Stimulated activated CD4-positive, alpha-beta T cell treated with anti-CD3 and anti-CD28 coated beads, Interleukin-15, amount 100 ng/mL, for 24 hours (primary cell): Measurements from ENCODE around the gene LYRM4.
"Not testable (repeated sequence)": the region's sequence is repeated elsewhere in the genome, so short reads cannot be mapped to it uniquely, and the experiment has no call there.

Experiments
- DNase-seq: peaks from one replicate; pipeline ENCODE4 v3.0.0-alpha.2; 2020

LYRM4 gene

DNA sequence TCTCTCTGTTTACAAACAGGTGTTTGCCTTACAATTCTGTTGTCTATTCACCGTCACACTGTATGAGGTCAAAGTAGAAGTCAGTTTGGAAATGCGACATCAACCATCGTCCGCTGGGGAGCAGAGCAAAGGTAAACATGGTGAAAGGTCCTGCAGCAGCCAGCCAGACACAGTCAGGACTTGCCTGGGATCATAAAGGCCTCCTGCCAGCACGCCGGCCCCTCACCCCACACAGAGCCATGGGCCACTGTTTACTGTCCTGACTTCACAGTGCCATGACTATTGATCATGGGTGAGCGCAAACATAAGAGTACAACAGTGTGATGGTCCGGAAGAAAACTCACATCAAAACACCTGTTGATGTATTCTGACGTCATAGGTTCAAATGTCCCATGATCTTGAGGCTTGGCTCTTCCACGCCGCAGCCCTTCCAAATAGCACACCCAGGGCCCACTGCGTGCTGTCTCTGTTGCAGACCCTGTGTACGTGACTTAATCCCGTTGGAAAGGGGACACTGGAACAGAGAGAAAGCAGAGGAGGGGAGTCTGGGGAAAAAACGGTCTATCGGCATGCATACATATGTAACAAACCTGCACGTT, 192.5 kb downstream of the LYRM4 start:
- DNase-seq: no peak

DNA sequence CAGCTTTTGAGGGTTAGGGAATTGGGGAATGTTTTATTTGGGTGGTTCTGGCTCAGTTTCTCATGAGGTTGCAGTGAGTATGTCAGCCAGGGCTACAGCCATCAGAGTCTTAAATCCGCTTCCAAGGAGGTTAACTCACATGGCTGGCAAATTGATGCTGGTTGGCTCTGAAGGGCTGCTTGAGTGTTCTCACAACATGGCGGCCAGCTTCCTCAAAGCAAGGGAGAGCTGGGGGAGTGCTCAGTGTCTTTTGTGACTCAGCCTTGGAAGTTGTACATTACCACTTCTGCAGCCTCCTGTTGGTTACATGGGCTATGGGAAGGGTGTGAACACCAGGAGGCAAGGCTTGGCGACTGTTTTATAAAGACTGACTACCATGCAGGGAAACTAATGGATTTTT, 193.4 kb downstream of the LYRM4 start:
- DNase-seq: no peak

DNA sequence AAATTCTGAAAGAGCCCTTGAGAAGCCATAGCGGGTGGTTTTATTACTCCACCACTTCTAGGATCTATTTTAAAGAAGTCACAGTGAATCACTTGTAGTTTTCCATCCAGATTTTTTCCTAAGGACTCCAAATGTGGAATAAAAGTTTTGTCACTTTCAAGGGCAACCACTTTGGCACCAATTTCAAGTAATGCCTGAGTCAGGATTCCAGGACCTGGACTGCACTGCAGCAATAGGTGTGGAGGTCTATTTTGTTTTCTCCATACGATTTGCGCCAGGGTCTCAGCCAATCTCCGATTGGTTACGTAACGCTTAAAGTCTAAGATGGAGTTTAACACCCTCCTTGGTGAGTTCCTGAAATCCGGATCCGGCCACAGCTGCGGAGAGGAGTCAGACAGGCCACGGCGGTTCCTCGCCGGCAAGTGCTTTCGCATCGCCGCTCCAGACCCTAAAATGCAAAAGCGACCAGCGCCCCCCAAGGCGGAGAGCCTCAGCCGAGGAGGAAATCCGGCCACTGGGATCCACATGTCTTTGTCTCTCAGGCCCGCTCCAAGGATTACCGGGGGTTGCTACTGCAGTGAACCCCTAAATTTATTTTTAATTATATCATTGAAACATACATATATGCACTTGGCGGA, 194.2 kb downstream of the LYRM4 start:
- DNase-seq: no peak

DNA sequence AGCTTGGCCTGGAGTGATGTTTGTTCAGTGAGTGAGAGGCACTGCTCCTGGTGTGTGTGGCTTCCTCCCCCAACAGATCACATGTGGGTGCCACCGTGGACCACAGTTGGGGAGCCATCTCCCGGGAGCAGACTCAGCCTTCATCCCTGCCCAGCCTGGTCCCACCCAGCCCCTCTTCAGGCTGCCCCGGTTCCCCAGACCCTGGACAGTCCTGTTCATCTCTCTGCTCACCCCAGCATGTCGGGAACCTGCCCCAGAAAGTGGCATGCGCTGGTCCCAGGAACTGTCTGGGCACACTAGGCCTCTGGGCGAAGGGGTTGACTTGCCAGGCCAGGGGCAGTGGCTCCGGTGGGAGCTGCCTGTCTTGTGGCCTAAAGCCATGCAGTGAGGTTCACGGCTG, 197.1 kb downstream of the LYRM4 start:
- DNase-seq: no peak

DNA sequence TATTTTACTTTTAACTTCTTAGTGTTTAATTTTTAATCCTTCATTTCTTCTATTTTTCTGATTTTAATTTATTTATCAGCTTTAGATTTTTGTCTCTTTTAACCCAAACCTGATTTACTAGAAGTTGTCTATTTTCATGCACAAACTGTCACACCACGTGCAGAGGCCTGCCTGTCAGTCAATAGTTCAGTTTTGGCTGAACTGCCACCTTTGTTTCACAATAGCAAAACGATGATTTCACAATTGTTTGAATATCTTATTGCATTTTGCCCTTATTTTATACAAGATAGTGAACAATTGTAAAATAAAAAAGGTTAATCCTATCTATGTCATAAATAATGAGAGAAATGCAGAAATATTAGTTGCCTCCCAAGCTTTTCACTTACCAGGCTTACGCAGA, 199.6 kb downstream of the LYRM4 start:
- DNase-seq: no peak

DNA sequence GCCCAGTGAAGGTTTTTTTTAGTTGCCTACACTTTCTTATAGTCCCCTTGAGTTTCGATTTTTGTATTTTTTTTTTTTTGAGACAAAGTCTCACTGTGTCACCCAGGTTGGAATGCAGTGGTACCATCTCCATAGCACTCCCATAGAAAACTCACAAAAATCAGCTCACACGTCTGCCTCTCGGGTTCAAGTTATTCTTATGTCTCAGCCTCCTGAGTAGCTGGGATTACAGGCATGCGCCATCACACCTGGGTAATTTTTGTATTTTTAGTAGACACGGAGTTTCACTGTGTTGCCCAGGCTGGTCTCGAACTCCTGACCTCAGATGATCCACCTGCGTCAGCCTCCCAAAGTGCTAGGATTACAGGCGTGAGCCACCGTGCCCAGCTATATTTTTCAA, 200.3 kb downstream of the LYRM4 start:
- DNase-seq: not testable (repeated sequence)

DNA sequence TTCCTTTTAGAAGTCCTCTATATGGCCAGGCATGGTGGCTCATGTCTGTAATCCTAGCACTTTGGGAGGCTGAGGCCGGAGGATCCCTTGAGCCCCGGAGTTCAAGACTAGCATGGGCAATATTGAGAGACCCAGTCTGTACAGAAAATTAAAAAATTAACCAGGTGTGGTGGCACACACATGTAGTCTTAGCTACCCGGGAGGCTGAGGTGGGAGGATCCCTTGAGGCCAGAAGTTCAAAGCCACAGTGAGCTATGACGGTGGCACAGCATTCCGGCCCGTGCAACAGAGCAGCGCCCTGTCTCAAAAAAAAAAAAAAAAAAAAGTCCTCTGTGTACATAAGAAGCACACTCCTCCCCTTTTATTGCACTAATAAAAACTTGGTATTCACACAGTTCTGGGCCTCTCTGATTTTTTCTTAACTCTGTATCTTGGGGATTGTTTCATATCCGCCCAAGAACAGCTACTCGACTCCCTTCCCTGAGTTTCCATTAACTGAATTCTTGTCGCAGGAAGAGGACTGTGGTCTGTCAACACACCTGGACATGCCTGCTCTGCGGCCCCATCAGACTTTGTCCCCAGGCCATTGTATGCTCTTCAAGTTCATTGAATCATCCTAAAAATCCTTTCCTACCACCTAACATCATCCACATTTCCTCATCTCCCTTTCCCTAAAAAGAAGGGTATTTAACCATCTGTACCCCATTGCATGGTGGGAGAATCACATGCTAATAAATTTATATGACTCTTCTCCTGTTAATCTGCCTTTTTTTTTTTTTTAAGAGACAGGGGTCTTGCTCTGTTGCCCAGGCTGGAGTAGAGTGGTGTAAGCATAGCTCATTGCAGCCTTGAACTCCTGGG, 201.5 kb downstream of the LYRM4 start:
- DNase-seq: no peak
